ENCODE measurements around the gene PC.

Gene PC

GRCh38 chr11:66966351-66966750 lies 8.2 kb upstream of the PC start:
- TF ChIP-seq EP300 (IDR thresholded peaks at IDR 0.05; ENCODE audit: borderline replicate concordance) = no peak
- TF ChIP-seq TCF12 (IDR thresholded peaks at IDR 0.05; ENCODE audit: low read depth) = no peak
- TF ChIP-seq NFIC (IDR thresholded peaks at IDR 0.05) = no peak
- no peak for TF ChIP-seq YY1 (IDR thresholded peaks at IDR 0.05; ENCODE audit: low read depth)
- TF ChIP-seq TAF1 (IDR thresholded peaks at IDR 0.05; ENCODE audit: low read depth) = no peak
- no peak for TF ChIP-seq CREB1 (IDR thresholded peaks at IDR 0.05; ENCODE audit: low read depth)
- TF ChIP-seq MAX (IDR thresholded peaks at IDR 0.05) = no peak
- no peak for TF ChIP-seq RAD21 (IDR thresholded peaks at IDR 0.05; ENCODE audit: low read depth)

GRCh38 chr11:66964495-66964894 lies 6.3 kb upstream of the PC start:
- TF ChIP-seq EP300 (IDR thresholded peaks at IDR 0.05; ENCODE audit: borderline replicate concordance) (no peak), USF1 (IDR thresholded peaks at IDR 0.05) (no peak), CREB1 (IDR thresholded peaks at IDR 0.05; ENCODE audit: low read depth) (no peak), CEBPB (IDR thresholded peaks at IDR 0.05) (no peak), YY1 (IDR thresholded peaks at IDR 0.05; ENCODE audit: low read depth) (no peak), ZBTB7A (IDR thresholded peaks at IDR 0.05; ENCODE audit: low read depth) (no peak), TCF12 (IDR thresholded peaks at IDR 0.05; ENCODE audit: low read depth) (no peak), EGR1 (IDR thresholded peaks at IDR 0.05) (no peak), TAF1 (IDR thresholded peaks at IDR 0.05; ENCODE audit: low read depth) (no peak), NFIC (IDR thresholded peaks at IDR 0.05) (no peak), RAD21 (IDR thresholded peaks at IDR 0.05; ENCODE audit: low read depth) (no peak), MAX (IDR thresholded peaks at IDR 0.05) (no peak), FOXM1 (IDR thresholded peaks at IDR 0.05; ENCODE audit: borderline replicate concordance, low read depth) (no peak), TEAD4 (IDR thresholded peaks at IDR 0.05) (no peak), REST (IDR thresholded peaks at IDR 0.05; ENCODE audit: low read depth) (no peak)

- TF ChIP-seq FOXM1 (IDR thresholded peaks at IDR 0.05; ENCODE audit: borderline replicate concordance, low read depth) = no peak
- no peak for TF ChIP-seq YY1 (IDR thresholded peaks at IDR 0.05; ENCODE audit: low read depth)
- no peak for TF ChIP-seq RAD21 (IDR thresholded peaks at IDR 0.05; ENCODE audit: low read depth)
- no peak for TF ChIP-seq MAX (IDR thresholded peaks at IDR 0.05)
- TF ChIP-seq CEBPB (IDR thresholded peaks at IDR 0.05) = no peak
- TF ChIP-seq ZBTB7A (IDR thresholded peaks at IDR 0.05; ENCODE audit: low read depth) = no peak
- no peak for TF ChIP-seq TEAD4 (IDR thresholded peaks at IDR 0.05)
- TF ChIP-seq REST (IDR thresholded peaks at IDR 0.05; ENCODE audit: low read depth) = no peak
- TF ChIP-seq USF1 (IDR thresholded peaks at IDR 0.05) = no peak
- TF ChIP-seq EP300 (IDR thresholded peaks at IDR 0.05; ENCODE audit: borderline replicate concordance) = no peak
These were observed 4.6 kb upstream of the PC start for GRCh38 chr11:66962801-66963200.

- TF ChIP-seq REST (IDR thresholded peaks at IDR 0.05; ENCODE audit: low read depth) (no peak), TAF1 (IDR thresholded peaks at IDR 0.05; ENCODE audit: low read depth) (no peak), FOXM1 (IDR thresholded peaks at IDR 0.05; ENCODE audit: borderline replicate concordance, low read depth) (no peak), TEAD4 (IDR thresholded peaks at IDR 0.05) (no peak), USF1 (IDR thresholded peaks at IDR 0.05) (no peak), EP300 (IDR thresholded peaks at IDR 0.05; ENCODE audit: borderline replicate concordance) (no peak), CREB1 (IDR thresholded peaks at IDR 0.05; ENCODE audit: low read depth) (no peak), ZBTB7A (IDR thresholded peaks at IDR 0.05; ENCODE audit: low read depth) (no peak), YY1 (IDR thresholded peaks at IDR 0.05; ENCODE audit: low read depth) (no peak), CEBPB (IDR thresholded peaks at IDR 0.05) (no peak), MAX (IDR thresholded peaks at IDR 0.05) (no peak), RAD21 (IDR thresholded peaks at IDR 0.05; ENCODE audit: low read depth) (no peak), EGR1 (IDR thresholded peaks at IDR 0.05) (no peak), NFIC (IDR thresholded peaks at IDR 0.05) (no peak), TCF12 (IDR thresholded peaks at IDR 0.05; ENCODE audit: low read depth) (no peak)
These were observed 4.1 kb upstream of the PC start for GRCh38 chr11:66962247-66962646.

Data from Ishikawa (cell line).